GM19025 (cell line): ENCODE data around the gene UTS2B.

Experiments
- ATAC-seq: cut with Tn5 transposase; IDR thresholded peaks from one replicate; pipeline ENCODE4 v1.9.1; 2021; ENCODE audit warnings: mild to moderate bottlenecking, low read depth, moderate library complexity; ENCODE audit not compliant: unreplicated experiment

The UTS2B gene, protein sequence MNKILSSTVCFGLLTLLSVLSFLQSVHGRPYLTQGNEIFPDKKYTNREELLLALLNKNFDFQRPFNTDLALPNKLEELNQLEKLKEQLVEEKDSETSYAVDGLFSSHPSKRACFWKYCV

DNA sequence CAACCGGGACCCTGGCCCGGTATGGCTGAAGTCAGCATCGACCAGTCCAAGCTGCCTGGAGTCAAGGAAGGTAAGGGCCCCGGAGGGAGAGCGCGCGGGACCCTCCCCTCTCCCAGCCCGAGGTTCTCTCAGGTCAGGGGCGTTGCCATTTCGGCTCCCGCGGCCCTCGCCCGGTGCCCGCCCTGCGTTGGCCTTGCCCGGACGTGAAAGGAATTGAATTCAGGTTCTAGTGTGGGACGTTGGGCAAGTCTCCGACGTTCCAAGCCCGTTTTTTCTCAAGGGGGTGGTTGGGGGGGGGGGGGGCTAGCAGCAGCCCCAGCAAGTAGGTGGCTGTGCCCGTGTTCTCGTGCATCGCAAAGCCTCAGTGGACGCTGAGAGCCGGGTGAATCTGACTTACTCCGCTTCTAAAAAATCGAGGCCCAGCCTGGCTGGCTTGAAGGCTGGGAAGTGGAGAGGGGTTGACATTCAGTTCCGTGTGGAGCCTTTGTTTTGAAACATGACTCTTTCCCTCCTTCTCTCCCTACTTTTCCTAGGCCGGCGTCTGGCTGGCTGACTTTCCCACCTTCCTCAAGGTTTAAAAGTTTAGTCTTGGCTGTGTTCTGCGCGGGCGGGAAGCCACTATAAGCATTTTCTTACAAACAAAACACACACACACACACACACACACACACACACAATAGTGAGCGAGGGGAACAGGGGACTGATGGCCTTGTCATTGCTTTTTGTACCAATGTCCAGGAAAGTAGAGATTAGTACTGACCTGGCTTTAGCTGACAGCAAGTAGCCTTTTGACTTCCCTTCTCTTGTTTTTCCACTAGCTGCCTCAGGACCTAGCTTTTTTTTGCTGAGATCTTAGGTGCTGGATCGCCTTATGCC, at the start of gene UTS2B:
TSS of gene UTS2B (minus strand) at position 873 of the 876 bp plus-strand sequence. CDS start 48,337 bp downstream, outside the sequence.
- peak; percentile 22 for ATAC-seq

DNA sequence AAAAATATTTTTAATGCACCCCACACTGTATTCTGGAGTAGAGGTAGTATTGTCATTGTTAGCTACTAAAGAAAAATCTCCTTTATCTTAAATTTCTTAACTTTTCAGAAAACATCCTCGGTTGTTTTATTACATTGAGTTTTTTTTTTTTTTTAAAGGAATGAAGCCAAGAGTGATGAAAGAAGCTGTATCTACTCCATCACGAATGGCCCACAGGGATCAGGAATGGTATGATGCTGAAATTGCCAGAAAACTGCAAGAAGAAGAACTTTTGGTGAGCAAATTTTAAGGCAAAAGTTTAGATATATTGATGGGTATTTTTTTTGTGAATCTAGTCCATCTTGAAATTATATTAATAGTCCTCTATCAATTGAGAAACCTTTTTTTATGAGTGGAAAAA, 49.7 kb upstream of the UTS2B start:
- ATAC-seq = no peak

DNA sequence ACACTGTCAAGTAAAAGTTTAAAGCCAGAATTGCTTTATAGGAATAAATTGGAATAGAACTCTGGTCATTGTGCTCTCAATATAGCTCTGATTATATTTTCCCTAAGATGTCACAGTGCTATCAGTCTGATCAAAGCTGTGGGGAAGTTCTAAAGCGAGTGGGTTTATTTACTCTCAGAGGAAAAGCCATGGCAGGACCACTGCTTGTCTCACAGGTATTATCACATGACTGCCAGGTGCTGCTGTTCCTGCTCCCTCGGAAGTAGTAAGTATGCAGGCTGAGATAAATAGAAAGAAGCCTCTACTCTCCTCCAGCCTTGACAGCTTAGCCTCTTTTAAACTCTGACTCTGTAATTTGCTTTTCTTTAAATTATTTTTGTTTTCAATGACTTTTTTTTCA, 49.1 kb upstream of the UTS2B start:
- no peak for ATAC-seq

DNA sequence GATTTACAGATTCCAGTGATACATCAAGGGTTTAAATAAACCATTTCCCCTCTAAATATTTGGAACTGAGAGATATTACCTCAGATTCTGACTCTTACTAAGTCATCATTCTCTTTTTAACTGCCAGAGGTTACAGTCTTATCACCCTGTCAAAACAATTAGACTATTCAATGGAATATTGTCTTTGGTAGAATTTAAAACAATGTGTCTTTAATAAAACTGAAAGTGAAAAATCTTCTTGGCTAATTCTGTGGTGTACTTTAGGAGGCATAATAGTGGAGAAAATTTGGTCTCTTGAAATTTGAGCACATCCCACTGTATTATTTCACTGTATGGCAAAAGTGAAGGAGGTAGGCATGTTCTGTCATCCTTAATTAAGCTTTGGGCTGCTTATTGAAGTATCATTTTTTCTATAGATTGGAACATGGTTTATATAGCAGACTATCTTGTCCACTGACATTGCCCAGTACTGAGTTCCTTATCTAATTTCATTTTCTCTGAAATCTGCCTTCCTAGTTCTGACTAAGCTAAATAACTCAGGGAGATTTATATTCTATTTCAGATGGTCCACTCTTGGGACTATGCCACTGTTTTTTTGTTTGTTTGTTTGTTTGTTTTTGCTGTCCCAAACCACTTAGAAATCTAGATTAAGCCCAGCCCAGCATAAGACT, 48.0 kb upstream of the UTS2B start:
- no peak for ATAC-seq

DNA sequence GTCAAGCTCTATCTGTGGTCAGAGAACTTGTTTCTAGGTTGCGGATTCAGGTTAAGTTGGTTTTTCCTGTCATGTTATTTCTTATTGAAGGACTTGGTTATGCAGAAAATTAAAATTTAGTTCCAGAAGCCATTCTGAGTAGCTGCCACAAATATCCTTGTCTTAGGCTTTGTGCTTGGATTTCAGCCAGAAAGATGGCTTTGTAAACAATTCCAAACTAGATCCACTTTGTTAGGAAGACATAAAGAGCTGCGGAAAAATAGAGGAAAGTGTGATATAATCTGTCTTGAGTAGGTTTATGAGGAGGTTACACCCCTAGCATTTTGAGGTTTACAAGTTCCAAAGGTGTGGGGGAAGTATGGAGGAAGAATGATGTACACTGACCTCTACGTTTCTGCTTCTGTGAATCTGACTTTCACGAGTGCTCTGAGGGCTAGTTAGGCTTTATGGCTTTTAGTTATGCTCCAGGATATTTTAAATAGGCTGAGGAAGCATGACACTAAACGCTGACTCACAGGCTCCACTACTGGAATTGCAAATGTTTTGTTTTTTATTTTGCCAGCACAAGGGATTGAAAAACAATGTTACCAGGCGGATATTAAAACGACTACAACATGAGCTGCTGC, 46.3 kb upstream of the UTS2B start:
- no peak for ATAC-seq

DNA sequence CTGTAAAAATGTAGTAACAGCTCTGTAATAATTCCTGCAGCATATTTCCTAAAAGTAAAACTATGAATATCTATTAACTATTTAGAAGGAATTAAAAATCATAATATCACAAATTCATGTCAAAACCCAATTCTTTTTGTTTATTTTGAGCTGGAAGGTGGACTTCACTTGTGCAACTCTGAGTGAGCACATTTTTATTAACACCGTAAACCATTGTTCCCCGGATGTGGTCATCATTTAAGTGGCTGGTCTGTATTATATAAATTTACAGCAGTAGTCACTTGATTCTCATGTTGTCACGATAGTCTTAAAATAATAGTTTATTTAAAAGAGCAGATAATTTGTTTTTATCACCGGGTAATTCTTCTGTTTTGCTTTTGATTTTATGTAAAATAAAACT, 43.0 kb upstream of the UTS2B start:
- no peak for ATAC-seq

DNA sequence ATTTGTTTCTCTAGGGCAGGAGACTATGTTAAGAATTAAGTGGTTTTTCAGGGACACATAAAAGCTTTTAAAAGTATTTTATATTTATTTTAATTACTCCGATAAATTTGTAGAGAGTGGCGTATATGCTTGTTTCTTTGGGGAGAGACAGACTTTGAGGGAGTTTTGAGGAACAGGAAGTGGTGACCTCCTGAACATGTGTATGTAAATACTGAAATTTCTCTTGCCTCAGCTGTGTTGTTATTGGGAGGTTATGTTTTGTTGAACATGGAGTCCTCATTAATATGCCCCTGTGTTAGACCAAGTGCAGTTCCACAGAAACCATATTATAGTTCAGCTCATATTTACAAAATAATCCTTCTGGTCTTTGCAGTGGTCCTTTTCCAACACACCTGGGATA, 41.8 kb upstream of the UTS2B start:
- ATAC-seq = no peak

DNA sequence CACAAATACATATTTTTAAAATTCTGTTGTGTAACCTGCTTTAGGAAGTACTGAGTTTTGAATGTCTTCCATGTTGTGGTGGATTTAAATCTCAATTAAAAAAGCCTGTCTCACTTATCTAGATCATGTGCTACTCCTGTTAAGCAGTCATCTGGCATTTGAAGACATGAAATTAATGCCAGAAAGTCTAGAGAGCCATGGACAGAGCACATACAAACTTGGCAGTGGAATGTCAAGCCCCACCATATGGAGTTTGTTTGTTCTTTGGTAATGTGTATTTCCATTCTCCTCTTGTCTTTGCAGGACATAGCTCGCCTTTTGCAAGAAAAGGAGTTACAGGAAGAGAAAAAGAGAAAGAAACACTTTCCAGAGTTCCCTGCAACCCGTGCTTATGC, 39.3 kb upstream of the UTS2B start:
- ATAC-seq = no peak

DNA sequence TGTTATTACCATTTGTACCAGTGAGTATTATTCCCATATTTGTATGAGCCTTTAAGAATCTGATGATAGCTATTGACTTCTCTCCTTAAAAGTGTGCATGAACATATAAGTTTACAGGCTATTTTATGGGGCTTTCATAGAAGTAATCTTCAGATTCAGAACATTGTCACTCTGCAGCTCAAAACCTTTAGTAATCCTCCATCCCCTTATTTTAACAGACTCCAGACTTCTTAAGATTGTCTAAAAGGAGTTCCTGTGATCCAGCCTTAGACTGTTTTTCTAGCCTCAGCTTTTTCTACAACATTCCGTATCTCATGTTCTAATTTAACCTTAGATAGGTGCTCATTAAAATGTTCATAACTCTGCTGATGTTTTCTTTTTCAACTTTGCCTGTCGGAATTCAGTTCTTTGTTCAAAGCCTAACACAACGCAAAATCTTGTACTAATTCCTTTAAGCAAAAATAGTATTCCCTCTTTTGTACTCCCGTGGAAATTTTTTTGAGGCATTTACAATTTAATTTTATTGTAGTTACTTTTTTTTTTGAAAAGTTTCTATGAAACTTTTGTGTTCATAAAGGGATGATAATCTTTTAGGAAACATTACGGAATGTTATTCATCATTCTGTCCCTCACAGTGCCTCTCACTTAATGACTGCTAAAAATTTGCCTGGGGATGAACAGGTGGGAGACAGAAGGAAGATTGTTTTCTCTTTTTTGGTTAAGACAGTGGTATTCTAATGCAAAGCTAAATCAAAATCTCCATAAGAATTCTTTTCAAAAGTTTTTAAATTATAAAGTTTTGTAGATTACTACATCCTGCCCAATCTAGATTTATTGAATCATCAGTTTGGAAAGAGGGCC, 38.7 kb upstream of the UTS2B start:
- no peak for ATAC-seq

DNA sequence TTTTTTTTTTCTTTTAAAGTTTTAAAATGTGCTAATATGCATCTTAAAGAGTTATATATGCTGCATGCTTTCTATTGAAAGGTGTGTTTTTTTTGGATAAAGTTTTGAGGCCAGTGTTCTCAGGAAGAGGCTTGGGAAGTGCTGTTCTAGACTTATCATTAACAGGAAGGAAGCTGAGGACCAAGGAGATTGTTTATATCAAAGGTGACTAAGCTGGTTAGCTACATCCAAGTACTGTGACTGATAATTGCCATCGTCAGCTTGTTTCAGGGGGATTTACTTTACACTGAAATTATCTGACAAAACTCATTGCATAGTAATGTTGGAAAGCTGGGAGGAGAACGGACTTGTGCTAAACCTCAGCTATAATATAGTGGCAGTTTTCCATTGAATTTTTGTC, 36.3 kb upstream of the UTS2B start:
- no peak for ATAC-seq

DNA sequence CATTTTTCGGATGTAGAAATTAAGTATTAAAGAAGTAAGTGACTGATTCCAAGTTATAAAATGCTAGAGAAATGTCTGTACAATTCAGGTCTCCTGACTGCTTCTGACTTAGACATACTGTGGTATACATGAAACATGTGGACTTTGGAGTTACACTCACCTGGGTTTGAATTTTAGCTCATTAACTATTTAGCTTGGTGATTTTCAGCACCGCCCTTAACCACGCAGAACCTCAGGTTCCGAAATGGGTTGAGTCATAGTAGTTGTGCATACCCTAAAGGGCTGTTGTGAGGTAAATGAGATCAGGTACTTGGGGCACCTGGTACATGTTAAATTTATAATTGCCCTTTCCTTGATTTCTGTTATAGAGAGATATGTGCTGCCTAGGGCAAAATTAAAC, 32.9 kb upstream of the UTS2B start:
- no peak for ATAC-seq

DNA sequence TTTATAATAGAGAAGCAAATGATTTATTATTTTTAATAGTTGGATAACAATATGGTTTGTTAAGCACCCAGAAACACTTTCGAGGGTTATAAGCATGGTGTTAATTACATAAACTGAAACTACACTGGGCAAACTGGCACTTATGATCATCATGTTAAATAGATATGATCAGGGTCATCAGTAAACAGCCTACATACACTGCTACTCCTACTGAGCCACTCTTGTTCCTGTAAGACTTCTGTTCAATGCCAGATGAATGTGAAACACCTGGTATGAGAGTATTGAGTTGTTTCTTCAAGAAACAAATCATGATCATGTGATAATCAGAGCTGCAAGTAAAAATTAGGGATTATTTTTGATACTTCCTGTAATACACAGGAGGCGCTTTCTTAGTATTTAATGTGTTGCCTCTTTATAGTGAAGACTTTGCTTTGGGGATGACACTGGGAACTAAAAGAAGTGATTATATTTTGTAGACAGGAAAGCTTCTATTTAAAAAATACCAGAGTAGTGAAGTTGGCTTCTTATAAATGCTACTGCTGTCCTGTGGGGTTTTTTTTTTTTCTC, 32.3 kb upstream of the UTS2B start:
- ATAC-seq = no peak

DNA sequence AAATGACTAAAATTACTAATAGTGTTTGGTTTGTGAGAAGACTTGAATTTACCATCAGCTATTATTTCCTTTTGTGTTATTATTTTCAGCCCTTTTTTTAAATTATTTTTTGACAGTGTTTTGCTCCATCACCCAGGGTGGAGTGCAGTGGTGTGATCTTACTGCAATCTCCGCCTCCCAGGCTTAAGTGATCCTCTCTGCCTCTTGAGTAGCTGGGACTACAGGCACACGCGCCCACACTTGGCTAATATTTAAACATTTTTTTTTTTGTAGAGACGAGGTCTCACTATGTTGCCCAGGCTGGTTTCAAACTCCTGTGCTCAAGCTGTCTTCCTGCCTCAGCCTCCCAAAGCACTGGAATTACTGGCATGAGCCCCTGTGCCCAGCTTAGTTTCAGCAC, 31.7 kb upstream of the UTS2B start:
- ATAC-seq = no peak

DNA sequence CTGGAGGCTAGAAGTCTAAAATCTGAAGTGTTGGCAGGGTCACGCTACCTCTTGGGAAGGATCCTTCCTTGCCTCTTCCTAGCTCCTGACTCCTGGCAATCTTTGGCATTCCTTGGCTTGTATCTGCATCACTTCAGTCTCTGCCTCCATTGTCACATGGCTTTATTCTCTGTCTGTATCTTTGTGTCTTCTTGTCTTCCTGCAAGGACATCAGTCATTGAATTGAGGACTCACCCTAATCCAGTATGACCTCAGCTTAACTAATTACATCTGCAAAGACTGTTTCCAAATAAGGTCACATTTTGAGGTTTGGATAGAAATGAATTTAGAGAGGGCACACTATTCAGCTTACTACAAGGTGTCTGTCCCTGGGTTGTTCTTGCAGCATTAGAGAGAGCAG, 31.1 kb upstream of the UTS2B start:
- no peak for ATAC-seq

DNA sequence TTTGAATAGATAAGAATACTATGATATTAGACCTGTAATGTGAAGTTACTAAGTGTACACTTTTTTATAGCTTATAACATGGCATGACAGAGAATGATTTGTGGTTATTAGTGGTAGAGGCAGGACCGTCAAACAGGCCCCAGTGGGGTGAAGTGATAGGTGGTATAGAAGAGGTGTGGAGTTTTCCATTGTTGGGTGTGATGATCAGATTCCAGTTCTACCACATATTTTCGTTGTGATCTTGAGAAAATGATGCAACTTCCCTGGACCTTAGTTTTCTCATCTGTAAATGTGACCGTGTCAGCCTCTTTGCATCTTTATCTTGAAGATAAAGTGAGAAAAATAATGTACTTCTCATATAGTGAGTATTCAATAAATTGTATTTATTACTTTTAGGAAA, 30.3 kb upstream of the UTS2B start:
- ATAC-seq = no peak

DNA sequence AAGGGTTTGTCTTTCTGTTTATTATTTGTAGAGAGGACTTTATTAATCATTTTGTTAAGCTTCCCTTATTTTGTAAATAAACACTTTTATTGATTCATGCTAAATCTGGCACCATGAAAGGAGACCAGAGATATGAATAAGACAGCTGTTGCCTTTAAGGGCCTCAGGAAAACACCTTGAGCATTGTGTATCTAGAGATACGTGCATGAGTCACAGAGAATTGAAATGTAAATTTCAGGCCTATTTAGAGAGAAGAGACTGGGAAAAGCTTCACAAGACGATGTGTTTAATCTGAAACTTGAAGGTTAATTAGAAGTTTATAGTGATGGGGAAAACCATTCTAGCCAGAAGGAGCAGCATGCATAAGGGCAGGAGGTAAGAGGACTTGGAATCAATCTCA, 28.6 kb upstream of the UTS2B start:
- ATAC-seq = no peak

DNA sequence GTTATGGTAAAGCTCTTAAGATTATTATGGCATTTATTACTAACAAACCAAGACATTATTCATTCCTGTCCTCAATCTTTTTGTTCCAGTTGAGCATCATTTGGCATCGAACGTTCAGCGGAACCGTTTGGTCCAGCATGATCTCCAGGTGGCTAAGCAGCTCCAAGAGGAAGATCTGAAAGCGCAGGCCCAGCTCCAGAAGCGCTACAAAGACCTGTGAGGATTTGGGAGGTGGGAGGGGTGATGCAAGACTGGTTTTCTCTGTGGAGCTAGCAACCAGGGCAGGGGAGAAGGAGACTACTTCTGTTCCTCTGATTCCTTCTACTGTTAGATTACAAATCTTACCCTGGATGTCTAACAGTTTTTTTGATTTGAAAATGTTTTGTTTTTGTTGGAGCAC, 27.6 kb upstream of the UTS2B start:
- no peak for ATAC-seq

DNA sequence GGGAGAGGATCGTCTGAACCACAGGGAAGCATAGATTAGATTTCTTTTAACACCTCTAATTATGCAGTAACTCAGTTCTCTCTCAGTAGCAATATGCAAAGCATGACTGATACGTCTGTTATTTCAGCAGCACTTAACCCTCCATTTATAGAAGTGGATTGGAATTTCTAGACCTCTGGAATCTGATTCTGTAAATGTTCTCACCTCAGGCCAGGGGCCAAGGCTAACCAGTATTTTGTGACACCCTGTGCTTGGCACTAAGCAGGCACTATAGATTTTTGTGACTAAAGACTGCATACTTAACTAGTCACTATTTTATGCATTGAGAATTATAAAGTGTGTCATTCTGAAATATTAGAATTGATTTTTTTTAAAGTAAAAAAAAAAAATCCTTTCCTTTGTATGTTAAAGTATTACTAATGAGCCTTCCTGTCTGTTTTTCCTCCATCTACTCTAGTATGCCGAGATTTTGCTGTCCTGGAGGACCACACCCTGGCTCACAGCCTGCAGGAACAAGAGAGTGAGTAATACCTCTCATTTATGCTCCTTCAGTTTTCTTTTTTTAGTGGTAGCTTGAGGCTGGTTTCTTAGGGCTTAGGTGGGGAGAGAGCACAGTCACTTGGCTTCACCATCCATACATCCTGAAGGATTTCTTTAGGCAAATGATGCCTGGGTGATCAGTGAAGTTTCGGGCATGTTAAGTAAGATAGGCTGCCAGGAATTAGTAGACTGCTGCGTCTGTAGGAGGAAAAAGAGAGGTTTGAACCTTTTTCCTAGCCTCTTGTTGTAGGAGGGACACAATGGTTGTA, 26.5 kb upstream of the UTS2B start:
- no peak for ATAC-seq

DNA sequence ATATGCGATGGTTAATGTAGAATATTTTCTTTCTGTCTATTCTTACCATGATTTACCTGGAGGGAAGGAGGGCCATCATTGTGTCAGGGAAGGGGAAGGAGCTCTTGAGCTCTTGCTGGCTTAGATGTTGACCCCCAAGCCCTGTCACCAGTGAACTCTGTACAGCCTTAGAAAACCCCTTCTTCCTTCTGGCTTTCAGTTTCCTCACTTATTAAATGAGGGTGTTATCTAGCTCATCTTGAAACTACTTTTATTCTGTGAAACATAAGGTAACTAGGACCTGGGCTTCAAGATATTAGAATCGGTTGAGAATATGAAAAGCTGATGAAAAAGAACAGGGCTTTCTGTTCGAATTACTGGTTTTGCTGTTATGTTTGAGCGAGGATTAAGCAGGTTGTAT, 25.1 kb upstream of the UTS2B start:
- peak; percentile 80 for ATAC-seq
